ENCODE measurements around the gene BCKDK.

DNA sequence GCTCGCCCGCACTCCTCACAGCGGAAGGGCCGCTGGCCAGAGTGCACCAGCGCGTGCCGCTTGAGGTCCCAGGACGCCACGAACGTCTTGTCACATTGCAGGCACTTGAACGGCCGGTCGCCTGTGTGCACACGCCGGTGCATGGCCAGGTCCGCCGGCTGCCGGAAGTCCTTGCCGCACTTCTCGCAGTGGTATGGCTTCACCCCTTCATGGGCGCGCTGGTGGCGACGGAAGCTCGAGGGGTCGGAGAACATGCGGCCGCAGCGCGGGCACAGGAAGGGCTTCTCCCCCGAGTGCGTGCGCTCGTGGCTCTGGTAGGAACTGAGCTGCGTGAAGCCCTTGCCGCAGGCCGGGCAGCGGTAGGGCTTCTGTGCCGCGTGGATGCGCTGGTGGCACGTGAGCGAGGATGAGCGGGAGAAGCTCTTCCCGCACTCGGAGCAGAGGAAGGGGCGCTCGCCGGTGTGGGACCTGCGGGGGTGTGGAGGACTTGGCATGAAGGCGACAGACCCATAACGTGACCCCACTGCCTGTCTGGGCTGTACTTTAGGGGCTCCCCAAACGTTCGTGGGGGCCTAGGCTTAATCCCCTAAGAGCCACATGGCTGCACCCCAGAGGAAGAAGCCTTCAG, 46.3 kb upstream of the BCKDK start:
- TF ChIP-seq, protein P1, sequence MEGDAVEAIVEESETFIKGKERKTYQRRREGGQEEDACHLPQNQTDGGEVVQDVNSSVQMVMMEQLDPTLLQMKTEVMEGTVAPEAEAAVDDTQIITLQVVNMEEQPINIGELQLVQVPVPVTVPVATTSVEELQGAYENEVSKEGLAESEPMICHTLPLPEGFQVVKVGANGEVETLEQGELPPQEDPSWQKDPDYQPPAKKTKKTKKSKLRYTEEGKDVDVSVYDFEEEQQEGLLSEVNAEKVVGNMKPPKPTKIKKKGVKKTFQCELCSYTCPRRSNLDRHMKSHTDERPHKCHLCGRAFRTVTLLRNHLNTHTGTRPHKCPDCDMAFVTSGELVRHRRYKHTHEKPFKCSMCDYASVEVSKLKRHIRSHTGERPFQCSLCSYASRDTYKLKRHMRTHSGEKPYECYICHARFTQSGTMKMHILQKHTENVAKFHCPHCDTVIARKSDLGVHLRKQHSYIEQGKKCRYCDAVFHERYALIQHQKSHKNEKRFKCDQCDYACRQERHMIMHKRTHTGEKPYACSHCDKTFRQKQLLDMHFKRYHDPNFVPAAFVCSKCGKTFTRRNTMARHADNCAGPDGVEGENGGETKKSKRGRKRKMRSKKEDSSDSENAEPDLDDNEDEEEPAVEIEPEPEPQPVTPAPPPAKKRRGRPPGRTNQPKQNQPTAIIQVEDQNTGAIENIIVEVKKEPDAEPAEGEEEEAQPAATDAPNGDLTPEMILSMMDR (IDR thresholded peaks at IDR 0.05), result no peak
- no peak for TF ChIP-seq POLR2AphosphoS5 (IDR thresholded peaks at IDR 0.05)

All from esophagus muscularis mucosa (tissue), 3 donors.